Endodermal cell (in vitro differentiated cells): ENCODE measurements around the gene ZCRB1. TPM values are rescaled to one million over a fixed set of nuclear protein-coding genes. Genes with fewer than 3 reads are reported as not detected.

ENCODE experiments used
- DNase-seq: peaks from one replicate; pipeline ENCODE4 v3.0.0-alpha.2; 2017
- H3K27ac ChIP-seq: 2 replicates; pipeline ENCODE4 v1.5.1; 2013; ENCODE audit warnings: mild to moderate bottlenecking, low read depth, low read length, moderate library complexity
- H3K27me3 ChIP-seq: 2 replicates; pipeline ENCODE4 v1.6.1; 2013; ENCODE audit warnings: mild to moderate bottlenecking, low read length, moderate library complexity; ENCODE audit not compliant: insufficient read depth, control insufficient read depth, poor library complexity, severe bottlenecking
- H3K36me3 ChIP-seq: 2 replicates; pipeline ENCODE4 v1.7.0; 2013; ENCODE audit warnings: mild to moderate bottlenecking, low read length, moderate library complexity; ENCODE audit not compliant: control insufficient read depth, insufficient read depth
- H3K4me1 ChIP-seq: one replicate; pipeline ENCODE4 v1.7.0; 2013; ENCODE audit warnings: low read length; ENCODE audit not compliant: control insufficient read depth, insufficient read depth
- H3K4me3 ChIP-seq: 2 replicates; pipeline ENCODE4 v1.5.1; 2013; ENCODE audit warnings: mild to moderate bottlenecking, low read length, moderate library complexity
- H3K9ac ChIP-seq: 2 replicates; pipeline ENCODE4 v1.6.1; 2013; ENCODE audit warnings: mild to moderate bottlenecking, low read length, moderate library complexity; ENCODE audit not compliant: poor library complexity, severe bottlenecking; ENCODE audit errors: extremely low read depth
- H3K9me3 ChIP-seq: 2 replicates; pipeline ENCODE4 v1.6.1; 2013; ENCODE audit warnings: mild to moderate bottlenecking, low read length, moderate library complexity; ENCODE audit not compliant: control insufficient read depth
- H3K27ac Mint-ChIP-seq: 2 replicates; pipeline ENCODE4 v1.8.0; 2020; ENCODE audit warnings: mixed read lengths
- H3K27me3 Mint-ChIP-seq: 2 replicates; pipeline ENCODE4 v1.8.0; 2021; ENCODE audit warnings: mild to moderate bottlenecking, mixed read lengths; ENCODE audit not compliant: insufficient read depth
- H3K36me3 Mint-ChIP-seq: 2 replicates; pipeline ENCODE4 v1.8.0; 2020; ENCODE audit warnings: low read depth, mixed read lengths
- H3K4me1 Mint-ChIP-seq: 2 replicates; pipeline ENCODE4 v1.8.0; 2020; ENCODE audit warnings: mixed read lengths
- H3K4me3 Mint-ChIP-seq: 2 replicates; pipeline ENCODE4 v1.8.0; 2020; ENCODE audit warnings: mild to moderate bottlenecking, moderate library complexity, mixed read lengths
- H3K9me3 Mint-ChIP-seq: 2 replicates; pipeline ENCODE4 v1.8.0; 2020; ENCODE audit warnings: mild to moderate bottlenecking, mixed read lengths
- WGBS, 2 experiments: methylation state at CpG; one replicate each; pipeline versions ENCODE4 v1.1.5 to v1.1.7; 2013; ENCODE audit warnings: missing lambda C conversion rate in 2 of 2, mixed read lengths in 1 of 2; ENCODE audit not compliant: insufficient coverage in 1 of 2, insufficient read length in 1 of 2; 5-methylcytosine and 5-hydroxymethylcytosine counted together
- total RNA-seq, 2 donors: library from RNA; stranded (reverse); fragmentation: NEBNext Ultra II Directional in 1 of 2; extraction: Animal tissue kit (Norgen Biotek cat#: 25700) in 1 of 2; gene quantifications; 2 replicates in 1 of 2; 3 replicates in 1 of 2; pipeline ENCODE4 v1.2.1, GENCODE V29; 2021
- TF ChIP-seq, protein P1 (sequence below): fragments of 200-600 bp; sonication (generic); conservative IDR thresholded peaks from 2 replicates; pipeline ENCODE4 v1.5.0; 2021; ENCODE audit warnings: antibody characterized with exemption, mild to moderate bottlenecking

Gene ZCRB1
- total RNA-seq, 2 donors from 2014 or later, result 61.1 to 78.4 TPM

DNA sequence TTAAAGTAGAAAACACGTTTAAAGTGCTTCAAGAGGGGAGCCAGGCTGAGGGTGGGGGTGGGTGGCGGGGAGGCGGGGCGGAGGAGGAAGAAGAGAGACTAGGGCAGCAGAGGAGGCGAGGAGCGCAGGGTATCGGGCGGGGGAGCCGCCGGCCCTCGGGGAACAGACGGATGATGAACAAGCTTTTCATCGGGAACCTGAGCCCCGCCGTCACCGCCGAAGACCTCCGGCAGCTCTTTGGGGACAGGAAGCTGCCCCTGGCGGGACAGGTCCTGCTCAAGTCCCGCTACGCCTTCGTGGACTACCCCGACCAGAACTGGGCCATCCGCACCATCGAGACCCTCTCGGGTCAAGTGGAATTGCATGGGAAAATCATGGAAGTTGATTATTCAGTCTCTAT, 39.2 kb downstream of the ZCRB1 start:
- no peaks in the 10 kb centered on the region for H3K27me3 ChIP-seq

DNA sequence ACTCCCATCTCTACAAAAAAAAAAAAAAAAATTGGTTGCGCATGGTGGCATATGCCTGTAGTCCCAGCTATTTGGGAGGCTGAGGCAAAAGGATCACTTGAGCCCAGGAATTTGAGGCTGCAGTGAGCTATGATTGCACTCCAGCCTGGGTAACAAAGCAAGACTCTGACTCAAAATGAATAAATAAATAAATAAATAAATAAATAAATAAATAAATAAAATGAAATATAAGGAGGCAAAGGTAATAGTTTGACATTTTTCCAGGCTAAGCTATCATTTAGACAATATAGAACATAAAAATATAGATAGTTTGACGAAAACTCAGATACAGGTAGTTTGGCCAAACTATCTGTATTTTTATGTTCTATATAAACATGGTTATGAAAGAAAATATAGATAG, 40.5 kb downstream of the ZCRB1 start:
- H3K9me3 ChIP-seq, result no peaks in the 10 kb centered on the region
- Mint-ChIP-seq H3K4me3 (no peak overlapping the region), H3K4me1 (peaks cover 12% of the 10 kb centered on the region), H3K27ac (no peak overlapping the region), H3K36me3 (no peaks in the 10 kb centered on the region), H3K27me3 (no peaks in the 10 kb centered on the region), H3K9me3 (no peaks in the 10 kb centered on the region)
- H3K36me3 ChIP-seq, result no peaks in the 10 kb centered on the region
- H3K9ac ChIP-seq, result no peak overlapping the region
- no peak for DNase-seq
- peaks cover 5% of the 10 kb centered on the region for H3K4me1 ChIP-seq
- H3K4me3 ChIP-seq, result no peak overlapping the region
- no peaks in the 10 kb centered on the region for H3K27me3 ChIP-seq
- H3K27ac ChIP-seq, result no peak overlapping the region
- TF ChIP-seq, protein P1, sequence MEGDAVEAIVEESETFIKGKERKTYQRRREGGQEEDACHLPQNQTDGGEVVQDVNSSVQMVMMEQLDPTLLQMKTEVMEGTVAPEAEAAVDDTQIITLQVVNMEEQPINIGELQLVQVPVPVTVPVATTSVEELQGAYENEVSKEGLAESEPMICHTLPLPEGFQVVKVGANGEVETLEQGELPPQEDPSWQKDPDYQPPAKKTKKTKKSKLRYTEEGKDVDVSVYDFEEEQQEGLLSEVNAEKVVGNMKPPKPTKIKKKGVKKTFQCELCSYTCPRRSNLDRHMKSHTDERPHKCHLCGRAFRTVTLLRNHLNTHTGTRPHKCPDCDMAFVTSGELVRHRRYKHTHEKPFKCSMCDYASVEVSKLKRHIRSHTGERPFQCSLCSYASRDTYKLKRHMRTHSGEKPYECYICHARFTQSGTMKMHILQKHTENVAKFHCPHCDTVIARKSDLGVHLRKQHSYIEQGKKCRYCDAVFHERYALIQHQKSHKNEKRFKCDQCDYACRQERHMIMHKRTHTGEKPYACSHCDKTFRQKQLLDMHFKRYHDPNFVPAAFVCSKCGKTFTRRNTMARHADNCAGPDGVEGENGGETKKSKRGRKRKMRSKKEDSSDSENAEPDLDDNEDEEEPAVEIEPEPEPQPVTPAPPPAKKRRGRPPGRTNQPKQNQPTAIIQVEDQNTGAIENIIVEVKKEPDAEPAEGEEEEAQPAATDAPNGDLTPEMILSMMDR, result no peak
- 100% methylated on average over 1 of the region's 2 CpGs; no CpG with 5 or more reads in 1 of the 2 experiments for WGBS, 2 experiments

More for the DNA sequence above, 39.2 kb downstream of the ZCRB1 start:
- Histone ChIP-seq H3K4me1 (peaks cover 4% of the 10 kb centered on the region), H3K9ac (no peak overlapping the region), H3K27ac (no peak overlapping the region), H3K36me3 (no peaks in the 10 kb centered on the region), H3K9me3 (no peaks in the 10 kb centered on the region), H3K4me3 (no peak overlapping the region)
- Mint-ChIP-seq H3K4me1 (peaks cover 10% of the 10 kb centered on the region), H3K36me3 (no peaks in the 10 kb centered on the region), H3K9me3 (no peaks in the 10 kb centered on the region), H3K27ac (no peak overlapping the region), H3K4me3 (no peak overlapping the region), H3K27me3 (no peaks in the 10 kb centered on the region)
- TF ChIP-seq, protein P1, result no peak
- no peak for DNase-seq
- WGBS, 2 experiments, result 93 to 96% methylated on average over 21 to 26 of the region's 26 CpGs

DNA sequence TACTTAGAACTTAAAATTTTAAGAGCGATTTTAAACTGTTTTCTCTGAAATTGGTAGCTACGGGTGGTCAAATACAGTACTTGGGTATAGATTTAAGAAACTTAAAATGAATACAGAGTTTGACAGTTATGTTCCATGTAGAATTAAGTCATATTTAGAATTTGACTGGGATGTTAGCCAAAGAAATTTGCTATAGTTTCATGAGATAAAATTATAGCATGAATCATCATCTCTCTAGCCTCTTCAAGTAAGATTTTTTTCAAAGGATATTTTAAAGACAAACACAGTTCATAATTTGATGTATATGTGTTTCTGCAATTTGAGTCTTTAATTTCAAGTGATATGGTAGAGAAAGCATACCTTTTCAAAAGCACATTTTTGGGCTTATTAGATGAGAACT, 41.0 kb downstream of the ZCRB1 start:
- Mint-ChIP-seq H3K9me3 (no peaks in the 10 kb centered on the region), H3K27ac (no peak overlapping the region), H3K4me3 (no peak overlapping the region), H3K27me3 (peaks cover 4% of the 10 kb centered on the region), H3K4me1 (peaks cover 12% of the 10 kb centered on the region), H3K36me3 (no peaks in the 10 kb centered on the region)
- H3K4me3 ChIP-seq, result no peak overlapping the region
- H3K36me3 ChIP-seq, result no peaks in the 10 kb centered on the region
- H3K9me3 ChIP-seq, result no peaks in the 10 kb centered on the region
- H3K4me1 ChIP-seq, result peaks cover 5% of the 10 kb centered on the region
- H3K27ac ChIP-seq, result no peak overlapping the region
- H3K27me3 ChIP-seq, result no peaks in the 10 kb centered on the region
- H3K9ac ChIP-seq, result no peak overlapping the region
- TF ChIP-seq, protein P1, result no peak
- no peak for DNase-seq
- WGBS, 2 experiments, result 83 to 100% methylated on average over 2 of the region's 2 CpGs
